HEK293 (cell line): ENCODE data around the gene ULBP2.

Source experiments
- AEBP2 ChIP-seq: fragments of 450-650 bp; formaldehyde crosslinking; IDR thresholded peaks from 2 replicates; pipeline ENCODE4 v1.5.1; 2016; ENCODE audit warnings: missing biosample characterization, missing genetic modification characterization, borderline replicate concordance
- GLIS1 ChIP-seq: fragments of 450-650 bp; formaldehyde crosslinking; IDR thresholded peaks from 2 replicates; pipeline ENCODE4 v1.5.1; 2016; ENCODE audit warnings: missing biosample characterization, missing genetic modification characterization
- HIC1 ChIP-seq: fragments of 450-650 bp; formaldehyde crosslinking; IDR thresholded peaks from 2 replicates; pipeline ENCODE4 v1.5.1; 2016; ENCODE audit warnings: missing biosample characterization, missing genetic modification characterization
- KLF8 ChIP-seq: fragments of 450-650 bp; formaldehyde crosslinking; IDR thresholded peaks from 2 replicates; pipeline ENCODE4 v1.5.1; 2016; ENCODE audit warnings: missing biosample characterization, missing genetic modification characterization
- REST ChIP-seq: fragments of 450-650 bp; formaldehyde crosslinking; IDR thresholded peaks from 2 replicates; pipeline ENCODE4 v1.5.1; 2016; ENCODE audit warnings: missing biosample characterization, missing genetic modification characterization
- TRIM28 ChIP-seq: IDR thresholded peaks from 2 replicates; pipeline ENCODE4 v1.6.1; 2011; ENCODE audit warnings: low read length, control low read depth, borderline replicate concordance
- ZBTB10 ChIP-seq: fragments of 450-650 bp; formaldehyde crosslinking; IDR thresholded peaks from 2 replicates; pipeline ENCODE4 v1.5.1; 2016; ENCODE audit warnings: missing biosample characterization, missing genetic modification characterization
- ZBTB26 ChIP-seq: fragments of 450-650 bp; formaldehyde crosslinking; optimal IDR thresholded peaks from 2 replicates; pipeline ENCODE3; 2016; ENCODE audit warnings: missing biosample characterization, mild to moderate bottlenecking, missing genetic modification characterization
- ZBTB44 ChIP-seq: fragments of 450-650 bp; IDR thresholded peaks from 2 replicates; pipeline ENCODE4 v1.5.1; 2018; ENCODE audit warnings: missing biosample characterization, mild to moderate bottlenecking, missing genetic modification characterization
- ZFP37 ChIP-seq: fragments of 450-650 bp; formaldehyde crosslinking; IDR thresholded peaks from 2 replicates; pipeline ENCODE4 v1.5.1; 2016; ENCODE audit warnings: missing biosample characterization, missing genetic modification characterization
- ZFP69B ChIP-seq: fragments of 450-650 bp; formaldehyde crosslinking; IDR thresholded peaks from 2 replicates; pipeline ENCODE4 v1.5.1; 2016; ENCODE audit warnings: missing biosample characterization, missing genetic modification characterization
- ZNF114 ChIP-seq: fragments of 450-650 bp; formaldehyde crosslinking; IDR thresholded peaks from 2 replicates; pipeline ENCODE4 v1.5.0; 2017; ENCODE audit warnings: missing biosample characterization, missing genetic modification characterization
- ZNF140 ChIP-seq: fragments of 450-650 bp; formaldehyde crosslinking; IDR thresholded peaks from 2 replicates; pipeline ENCODE4 v1.5.1; 2016; ENCODE audit warnings: missing biosample characterization, missing genetic modification characterization
- ZNF169 ChIP-seq: fragments of 450-650 bp; formaldehyde crosslinking; IDR thresholded peaks from 2 replicates; pipeline ENCODE4 v1.5.1; 2016; ENCODE audit warnings: missing biosample characterization, missing genetic modification characterization
- ZNF366 ChIP-seq: fragments of 450-650 bp; formaldehyde crosslinking; conservative IDR thresholded peaks from 2 replicates; pipeline ENCODE4 v1.5.1; 2016; ENCODE audit warnings: missing biosample characterization, missing genetic modification characterization
- ZNF423 ChIP-seq: fragments of 450-650 bp; formaldehyde crosslinking; IDR thresholded peaks from 2 replicates; pipeline ENCODE4 v1.5.1; 2016; ENCODE audit warnings: missing biosample characterization, missing genetic modification characterization
- ZNF544 ChIP-seq: fragments of 450-650 bp; formaldehyde crosslinking; IDR thresholded peaks from 2 replicates; pipeline ENCODE4 v1.5.0; 2017; ENCODE audit warnings: missing biosample characterization, missing genetic modification characterization
- ZNF560 ChIP-seq: fragments of 450-650 bp; formaldehyde crosslinking; IDR thresholded peaks from 2 replicates; pipeline ENCODE4 v1.5.1; 2017; ENCODE audit warnings: missing biosample characterization, missing genetic modification characterization, borderline replicate concordance
- ZNF596 ChIP-seq: fragments of 450-650 bp; IDR thresholded peaks from 2 replicates; pipeline ENCODE4 v1.5.0; 2018; ENCODE audit warnings: missing biosample characterization, mild to moderate bottlenecking, missing genetic modification characterization, moderate library complexity
- ZNF692 ChIP-seq: fragments of 450-650 bp; formaldehyde crosslinking; IDR thresholded peaks from 2 replicates; pipeline ENCODE4 v1.5.1; 2016; ENCODE audit warnings: missing biosample characterization, missing genetic modification characterization
- ZSCAN18 ChIP-seq: fragments of 450-650 bp; formaldehyde crosslinking; IDR thresholded peaks from 2 replicates; pipeline ENCODE4 v1.5.1; 2016; ENCODE audit warnings: missing biosample characterization, missing genetic modification characterization

ULBP2 gene

GRCh38 chr6:149963462-149964307 is 21.9 kb downstream of the ULBP2 start, which contains the start of gene ULBP1 (continued):
- TF ChIP-seq REST (peak; percentile 47; the same call in 1 of the 2 replicates), ZNF366 (tag by site-specific recombination) (peak; percentile 59; the same call in 1 of the 2 replicates), ZNF169 (tag by site-specific recombination) (peak; percentile 33; the same call in 1 of the 2 replicates), ZNF423 (tag by site-specific recombination) (no peak), KLF8 (tag by site-specific recombination) (peak; percentile 99), ZFP37 (peak; percentile 94; the same call in 1 of the 2 replicates), AEBP2 (tag by site-specific recombination) (no peak), ZNF560 (tag by site-specific recombination) (0 out of 2 replicates have a peak, but pooled peaks have one; percentile 4), ZBTB26 (peak; percentile 94), HIC1 (tag by site-specific recombination) (peak; percentile 65), ZNF140 (tag by site-specific recombination) (no peak), ZNF544 (tag by site-specific recombination) (no peak), ZNF596 (tag by site-specific recombination) (no peak), TRIM28 (no peak), ZNF114 (tag by site-specific recombination) (no peak), ZBTB44 (tag by site-specific recombination) (peak; percentile 88), ZBTB10 (peak; percentile 93), GLIS1 (tag by site-specific recombination) (peak; percentile 39; the same call in 1 of the 2 replicates), ZFP69B (peak; percentile 73), ZSCAN18 (tag by site-specific recombination) (0 out of 2 replicates have a peak, but pooled peaks have one; percentile 35), ZNF692 (tag by site-specific recombination) (peak; percentile 88; the same call in 1 of the 2 replicates)
